ENCODE results near the gene MOB3A.

GRCh38 chr19:2132191-2132590, 36.1 kb upstream of the MOB3A start:
- TF ChIP-seq, protein P1, sequence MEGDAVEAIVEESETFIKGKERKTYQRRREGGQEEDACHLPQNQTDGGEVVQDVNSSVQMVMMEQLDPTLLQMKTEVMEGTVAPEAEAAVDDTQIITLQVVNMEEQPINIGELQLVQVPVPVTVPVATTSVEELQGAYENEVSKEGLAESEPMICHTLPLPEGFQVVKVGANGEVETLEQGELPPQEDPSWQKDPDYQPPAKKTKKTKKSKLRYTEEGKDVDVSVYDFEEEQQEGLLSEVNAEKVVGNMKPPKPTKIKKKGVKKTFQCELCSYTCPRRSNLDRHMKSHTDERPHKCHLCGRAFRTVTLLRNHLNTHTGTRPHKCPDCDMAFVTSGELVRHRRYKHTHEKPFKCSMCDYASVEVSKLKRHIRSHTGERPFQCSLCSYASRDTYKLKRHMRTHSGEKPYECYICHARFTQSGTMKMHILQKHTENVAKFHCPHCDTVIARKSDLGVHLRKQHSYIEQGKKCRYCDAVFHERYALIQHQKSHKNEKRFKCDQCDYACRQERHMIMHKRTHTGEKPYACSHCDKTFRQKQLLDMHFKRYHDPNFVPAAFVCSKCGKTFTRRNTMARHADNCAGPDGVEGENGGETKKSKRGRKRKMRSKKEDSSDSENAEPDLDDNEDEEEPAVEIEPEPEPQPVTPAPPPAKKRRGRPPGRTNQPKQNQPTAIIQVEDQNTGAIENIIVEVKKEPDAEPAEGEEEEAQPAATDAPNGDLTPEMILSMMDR (IDR thresholded peaks at IDR 0.05): no peak
- TF ChIP-seq POLR2A (IDR thresholded peaks at IDR 0.05): no peak
